ENCODE results near the gene TBL1Y.

DNA sequence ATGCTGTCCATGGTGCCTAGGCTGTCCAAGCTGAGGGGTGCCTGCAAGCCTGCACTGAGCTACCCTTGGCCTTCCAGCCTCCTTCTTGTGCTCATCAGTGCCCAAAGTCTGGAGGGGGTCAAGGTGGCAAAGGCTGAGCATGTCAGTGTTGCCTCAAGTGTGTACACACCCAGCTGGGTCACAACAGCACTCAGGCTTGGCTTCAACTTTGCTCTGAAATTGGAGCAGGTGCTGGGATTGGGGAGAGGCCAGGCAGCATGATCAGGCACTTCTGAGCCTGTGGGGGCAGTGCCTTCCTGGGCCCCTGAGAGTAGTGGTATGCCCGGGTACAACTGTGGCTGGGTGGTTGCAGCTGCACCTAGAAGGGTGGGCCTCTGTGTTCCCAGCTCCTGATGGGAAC is 18.7 kb downstream of the TBL1Y start:
- TF ChIP-seq SIN3A (IDR thresholded peaks at IDR 0.05; ENCODE audit: low read depth) (no peak), CTCF (IDR thresholded peaks at IDR 0.05 in 2 of 3, conservative IDR thresholded peaks at IDR 0.05 in 1 of 3; ENCODE audit: borderline replicate concordance in 1 of 3, insufficient read depth in 1 of 3, low read depth in 2 of 3, low read length in 2 of 3) (no peak), SP1 (IDR thresholded peaks at IDR 0.05; ENCODE audit: low read depth) (no peak), MAX (IDR thresholded peaks at IDR 0.05) (no peak), YY1 (IDR thresholded peaks at IDR 0.05; ENCODE audit: extremely low read depth, insufficient replicate concordance, low read depth, low read length) (no peak), ZBTB33 (IDR thresholded peaks at IDR 0.05; ENCODE audit: extremely low read depth, insufficient replicate concordance, low read length) (no peak), SRF (IDR thresholded peaks at IDR 0.05; ENCODE audit: low read depth) (no peak)
